ENCODE data around the gene SPEF2.
A peak's percentile ranks its signal among the peaks of the same experiment; 100 is the strongest.

Gene SPEF2

DNA sequence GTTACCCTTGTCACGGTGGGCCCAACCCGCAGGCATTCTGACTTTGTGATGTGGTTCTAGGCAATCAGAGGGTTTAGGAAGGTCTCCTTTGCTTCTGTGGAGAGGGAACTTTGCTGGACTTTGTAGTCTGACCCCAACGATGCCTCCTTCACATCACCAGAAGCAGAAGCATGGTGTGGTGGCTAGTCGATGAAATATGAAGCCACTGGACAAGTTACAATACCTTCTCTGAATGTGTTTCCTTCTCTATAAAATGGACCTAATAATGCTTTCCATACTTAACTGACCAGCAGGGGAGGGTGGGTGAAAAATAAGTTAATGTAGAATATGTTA, 607 bp downstream of the SPEF2 start:
- no peak for DNase-seq (ENCODE audit: low read depth in 1 of 2, low spot score in 1 of 2)
- TF ChIP-seq POLR2AphosphoS5 (IDR thresholded peaks at IDR 0.05; ENCODE audit: low read depth) (no peak), SPI1 (IDR thresholded peaks at IDR 0.05; ENCODE audit: borderline replicate concordance, low read depth) (no peak), GABPA (IDR thresholded peaks at IDR 0.05; ENCODE audit: low read depth) (no peak)
- TF ChIP-seq, protein P1, sequence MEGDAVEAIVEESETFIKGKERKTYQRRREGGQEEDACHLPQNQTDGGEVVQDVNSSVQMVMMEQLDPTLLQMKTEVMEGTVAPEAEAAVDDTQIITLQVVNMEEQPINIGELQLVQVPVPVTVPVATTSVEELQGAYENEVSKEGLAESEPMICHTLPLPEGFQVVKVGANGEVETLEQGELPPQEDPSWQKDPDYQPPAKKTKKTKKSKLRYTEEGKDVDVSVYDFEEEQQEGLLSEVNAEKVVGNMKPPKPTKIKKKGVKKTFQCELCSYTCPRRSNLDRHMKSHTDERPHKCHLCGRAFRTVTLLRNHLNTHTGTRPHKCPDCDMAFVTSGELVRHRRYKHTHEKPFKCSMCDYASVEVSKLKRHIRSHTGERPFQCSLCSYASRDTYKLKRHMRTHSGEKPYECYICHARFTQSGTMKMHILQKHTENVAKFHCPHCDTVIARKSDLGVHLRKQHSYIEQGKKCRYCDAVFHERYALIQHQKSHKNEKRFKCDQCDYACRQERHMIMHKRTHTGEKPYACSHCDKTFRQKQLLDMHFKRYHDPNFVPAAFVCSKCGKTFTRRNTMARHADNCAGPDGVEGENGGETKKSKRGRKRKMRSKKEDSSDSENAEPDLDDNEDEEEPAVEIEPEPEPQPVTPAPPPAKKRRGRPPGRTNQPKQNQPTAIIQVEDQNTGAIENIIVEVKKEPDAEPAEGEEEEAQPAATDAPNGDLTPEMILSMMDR (IDR thresholded peaks at IDR 0.05; ENCODE audit: insufficient read depth, low read length): no peak
- TF ChIP-seq, protein P2, sequence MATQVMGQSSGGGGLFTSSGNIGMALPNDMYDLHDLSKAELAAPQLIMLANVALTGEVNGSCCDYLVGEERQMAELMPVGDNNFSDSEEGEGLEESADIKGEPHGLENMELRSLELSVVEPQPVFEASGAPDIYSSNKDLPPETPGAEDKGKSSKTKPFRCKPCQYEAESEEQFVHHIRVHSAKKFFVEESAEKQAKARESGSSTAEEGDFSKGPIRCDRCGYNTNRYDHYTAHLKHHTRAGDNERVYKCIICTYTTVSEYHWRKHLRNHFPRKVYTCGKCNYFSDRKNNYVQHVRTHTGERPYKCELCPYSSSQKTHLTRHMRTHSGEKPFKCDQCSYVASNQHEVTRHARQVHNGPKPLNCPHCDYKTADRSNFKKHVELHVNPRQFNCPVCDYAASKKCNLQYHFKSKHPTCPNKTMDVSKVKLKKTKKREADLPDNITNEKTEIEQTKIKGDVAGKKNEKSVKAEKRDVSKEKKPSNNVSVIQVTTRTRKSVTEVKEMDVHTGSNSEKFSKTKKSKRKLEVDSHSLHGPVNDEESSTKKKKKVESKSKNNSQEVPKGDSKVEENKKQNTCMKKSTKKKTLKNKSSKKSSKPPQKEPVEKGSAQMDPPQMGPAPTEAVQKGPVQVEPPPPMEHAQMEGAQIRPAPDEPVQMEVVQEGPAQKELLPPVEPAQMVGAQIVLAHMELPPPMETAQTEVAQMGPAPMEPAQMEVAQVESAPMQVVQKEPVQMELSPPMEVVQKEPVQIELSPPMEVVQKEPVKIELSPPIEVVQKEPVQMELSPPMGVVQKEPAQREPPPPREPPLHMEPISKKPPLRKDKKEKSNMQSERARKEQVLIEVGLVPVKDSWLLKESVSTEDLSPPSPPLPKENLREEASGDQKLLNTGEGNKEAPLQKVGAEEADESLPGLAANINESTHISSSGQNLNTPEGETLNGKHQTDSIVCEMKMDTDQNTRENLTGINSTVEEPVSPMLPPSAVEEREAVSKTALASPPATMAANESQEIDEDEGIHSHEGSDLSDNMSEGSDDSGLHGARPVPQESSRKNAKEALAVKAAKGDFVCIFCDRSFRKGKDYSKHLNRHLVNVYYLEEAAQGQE (IDR thresholded peaks at IDR 0.05; ENCODE audit: insufficient replicate concordance, low read depth): no peak
- H3K27me3 ChIP-seq (ENCODE audit: insufficient read depth, poor library complexity, severe bottlenecking): no peaks in the 10 kb centered on the region
- peak overlapping the region; percentile 98 for H3K4me3 ChIP-seq (replicated peaks; ENCODE audit: insufficient read depth, low read length)
- peak overlapping the region; percentile 89 for H3K27ac ChIP-seq (replicated peaks)

DNA sequence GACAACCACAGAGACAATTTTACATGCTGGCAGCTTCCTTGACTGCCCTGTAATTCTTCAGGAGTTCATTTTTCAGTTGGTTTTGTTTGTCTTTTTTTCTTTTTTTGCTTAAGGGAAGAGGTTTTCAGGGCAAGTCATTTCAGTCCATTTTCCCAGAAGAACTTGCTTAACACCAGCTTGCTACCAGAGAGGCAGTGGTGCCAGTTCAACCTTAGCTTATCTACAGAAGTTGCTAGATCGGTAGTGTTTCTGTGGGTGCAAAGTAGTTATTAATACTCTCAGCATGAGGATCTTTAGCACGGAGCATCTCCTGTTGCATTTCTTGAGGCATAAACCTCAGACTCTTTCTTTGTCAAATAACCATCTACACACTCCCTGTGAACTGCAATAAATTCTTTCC, 1.1 kb downstream of the SPEF2 start:
- Histone ChIP-seq H3K4me3 (replicated peaks; ENCODE audit: insufficient read depth, low read length) (peak overlapping the region; percentile 98), H3K27me3 (ENCODE audit: insufficient read depth, poor library complexity, severe bottlenecking) (no peaks in the 10 kb centered on the region), H3K27ac (replicated peaks) (peak overlapping the region; percentile 89)
- TF ChIP-seq GABPA (IDR thresholded peaks at IDR 0.05; ENCODE audit: low read depth) (no peak), POLR2AphosphoS5 (IDR thresholded peaks at IDR 0.05; ENCODE audit: low read depth) (no peak), SPI1 (IDR thresholded peaks at IDR 0.05; ENCODE audit: borderline replicate concordance, low read depth) (no peak)
- TF ChIP-seq, protein P1 (IDR thresholded peaks at IDR 0.05; ENCODE audit: insufficient read depth, low read length): no peak
- TF ChIP-seq, protein P2 (IDR thresholded peaks at IDR 0.05; ENCODE audit: insufficient replicate concordance, low read depth): no peak
- DNase-seq (ENCODE audit: low read depth in 1 of 2, low spot score in 1 of 2): no peak

DNA sequence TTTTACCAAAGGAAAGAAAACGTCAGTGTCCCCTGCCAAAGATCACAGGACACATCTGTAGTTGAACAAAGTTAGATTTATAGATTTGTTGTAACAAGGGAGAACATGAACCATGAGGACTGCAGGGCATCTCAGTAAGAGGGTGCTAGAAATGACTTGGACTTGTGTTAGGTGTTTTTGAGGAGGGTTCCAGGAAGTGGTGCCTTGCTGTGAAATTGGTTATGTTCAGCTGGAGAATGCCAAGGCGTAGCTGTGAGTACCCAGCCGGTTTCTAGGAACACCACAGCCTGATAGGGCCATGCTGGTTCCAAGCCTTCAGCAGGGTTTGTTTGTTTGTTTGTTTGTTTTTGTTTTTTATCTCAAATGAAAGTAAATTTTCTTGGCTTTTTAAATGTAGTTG, 5.3 kb downstream of the SPEF2 start:
- TF ChIP-seq GABPA (IDR thresholded peaks at IDR 0.05; ENCODE audit: low read depth) (no peak), POLR2AphosphoS5 (IDR thresholded peaks at IDR 0.05; ENCODE audit: low read depth) (no peak), SPI1 (IDR thresholded peaks at IDR 0.05; ENCODE audit: borderline replicate concordance, low read depth) (no peak)
- TF ChIP-seq, protein P1 (IDR thresholded peaks at IDR 0.05; ENCODE audit: insufficient read depth, low read length): no peak
- TF ChIP-seq, protein P2 (IDR thresholded peaks at IDR 0.05; ENCODE audit: insufficient replicate concordance, low read depth): no peak
- Histone ChIP-seq H3K4me3 (replicated peaks; ENCODE audit: insufficient read depth, low read length) (no peak overlapping the region), H3K27ac (replicated peaks) (no peak overlapping the region), H3K27me3 (ENCODE audit: insufficient read depth, poor library complexity, severe bottlenecking) (no peaks in the 10 kb centered on the region)
- DNase-seq (ENCODE audit: low read depth in 1 of 2, low spot score in 1 of 2): no peak

All from HL-60 (cell line).